HG03439 (cell line): Measurements from ENCODE around the gene KCNJ3.

Source experiments
- ATAC-seq: cut with Tn5 transposase; IDR thresholded peaks from one replicate; pipeline ENCODE4 v1.9.1; 2021; ENCODE audit warnings: mild to moderate bottlenecking, moderate library complexity; ENCODE audit not compliant: unreplicated experiment

The KCNJ3 gene

DNA sequence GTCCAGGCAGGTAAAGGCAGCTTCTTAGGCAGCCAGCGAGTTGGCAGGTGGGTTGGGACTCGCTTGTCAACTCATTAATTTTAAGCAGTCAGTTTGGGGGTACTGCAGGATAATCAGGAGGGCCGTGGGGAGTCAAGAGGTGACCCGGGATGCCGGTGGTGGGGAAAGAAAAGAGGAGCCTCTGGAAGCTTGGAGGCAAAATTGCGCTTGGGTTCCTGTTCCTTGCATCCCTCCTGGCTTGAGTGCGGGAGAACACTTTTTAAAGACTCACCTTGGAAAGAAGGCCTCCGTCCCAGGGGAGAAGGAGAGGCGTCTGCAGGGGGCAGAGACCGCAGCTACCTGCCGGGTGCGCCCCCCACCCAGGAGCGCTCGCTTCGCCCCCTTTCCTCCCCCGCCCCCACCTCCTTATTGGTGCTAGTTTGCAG lies at the start of gene KCNJ3:
TSS of gene KCNJ3 (plus strand) at position 400 of the 425 bp plus-strand sequence. CDS start 81 bp downstream, outside the sequence.
- no peak for ATAC-seq

DNA sequence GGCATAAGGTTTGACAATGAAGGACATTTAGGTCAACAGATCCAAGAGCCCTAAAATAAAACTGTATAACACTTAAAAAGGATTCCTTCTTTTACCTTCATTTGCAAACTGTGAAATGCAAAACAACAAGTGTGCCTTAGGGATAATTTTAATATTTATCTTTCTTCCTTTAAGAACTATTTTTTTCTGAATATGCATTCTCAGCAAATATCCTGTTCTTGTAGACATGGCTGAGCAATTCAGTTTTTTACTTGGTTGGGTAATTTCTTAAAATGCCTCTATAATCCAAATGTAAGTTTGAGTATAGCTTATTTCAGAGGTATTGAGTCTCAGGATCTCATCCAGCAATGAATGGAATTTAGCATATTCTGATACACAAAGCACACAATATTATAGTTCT lies 43.0 kb upstream of the KCNJ3 start:
- no peak for ATAC-seq

GRCh38 chr2:154658854-154659253 lies 39.6 kb upstream of the KCNJ3 start:
- no peak for ATAC-seq

- no peak for ATAC-seq
Observed at GRCh38 chr2:154664248-154664647, 34.2 kb upstream of the KCNJ3 start.

DNA sequence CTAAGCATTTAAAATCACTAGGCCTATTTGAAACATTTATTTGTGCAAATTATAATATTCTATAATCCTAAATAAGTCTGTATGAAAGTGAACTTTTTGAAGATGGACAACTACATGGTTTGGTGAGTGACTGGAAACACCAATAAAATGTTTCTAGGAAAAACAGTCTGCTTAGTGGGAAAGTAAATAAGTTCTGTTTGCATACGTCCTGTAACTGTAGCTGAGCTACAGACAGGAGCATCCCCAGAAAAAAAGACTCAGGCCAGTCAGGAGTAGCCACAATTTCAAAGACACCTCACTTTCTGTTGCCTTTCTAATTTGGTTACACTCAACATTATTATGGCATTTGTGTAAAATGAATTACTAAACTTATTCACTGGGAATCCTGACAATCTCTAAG lies 28.4 kb upstream of the KCNJ3 start:
- no peak for ATAC-seq

DNA sequence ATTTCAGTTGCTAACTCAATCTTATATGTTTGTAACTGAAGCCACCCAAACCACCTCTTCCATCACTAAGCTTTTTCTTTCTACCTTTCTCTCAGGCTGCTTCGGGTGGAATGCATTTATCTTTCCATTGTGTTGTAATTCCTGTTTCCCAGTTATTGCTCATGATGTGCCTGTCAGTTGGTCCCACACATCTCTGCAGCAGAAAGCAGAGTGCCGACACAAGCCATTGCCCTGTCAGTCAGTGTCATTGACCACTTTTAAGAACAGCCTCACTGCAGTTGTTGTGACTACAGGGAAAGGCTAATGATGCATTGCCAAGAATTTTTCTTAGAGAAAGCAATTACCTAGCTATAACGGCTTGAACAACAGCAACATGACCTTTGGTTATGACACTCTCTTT lies 24.8 kb upstream of the KCNJ3 start:
- no peak for ATAC-seq

DNA sequence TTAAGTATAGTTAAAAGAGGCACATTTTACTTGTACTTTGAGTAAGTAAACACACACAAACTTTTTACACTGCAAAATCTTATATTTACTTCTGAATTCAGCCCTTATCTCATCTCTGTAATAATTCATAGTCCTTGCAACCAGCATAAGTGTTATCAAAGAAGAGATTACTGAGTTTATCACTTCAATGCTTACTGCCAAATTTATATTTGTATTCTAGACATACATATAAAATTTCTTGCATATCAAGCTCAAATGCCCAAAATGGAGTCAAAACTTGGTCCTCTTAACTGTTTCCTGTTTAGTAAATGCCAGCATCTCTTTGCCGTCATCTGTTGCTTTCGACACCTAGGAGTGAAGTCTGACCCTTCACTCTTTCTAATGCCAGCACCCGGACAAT lies 21.1 kb upstream of the KCNJ3 start:
- ATAC-seq: no peak

DNA sequence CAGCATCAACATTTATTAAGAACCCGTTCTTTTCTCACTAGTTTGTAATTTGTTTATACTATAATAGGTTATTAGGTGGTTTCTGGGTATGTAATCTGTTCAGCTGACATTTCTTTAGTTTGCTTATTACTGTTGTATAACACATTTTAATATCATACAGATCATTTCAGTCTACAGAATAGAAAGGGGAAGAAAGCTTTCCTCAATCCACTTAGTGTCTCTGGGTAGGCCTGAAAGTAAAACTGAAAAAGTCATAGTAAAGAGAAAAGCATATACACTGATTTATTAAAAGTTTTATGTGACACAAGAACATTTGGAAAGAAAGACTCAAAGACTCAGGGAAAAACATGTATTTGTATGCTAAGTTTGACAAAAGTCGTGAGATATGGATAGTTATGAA lies 16.8 kb upstream of the KCNJ3 start:
- no peak for ATAC-seq

GRCh38 chr2:154686162-154686561 lies 12.3 kb upstream of the KCNJ3 start:
- ATAC-seq: no peak

GRCh38 chr2:154688373-154688772 lies 10.1 kb upstream of the KCNJ3 start:
- no peak for ATAC-seq

GRCh38 chr2:154689158-154689557 lies 9.3 kb upstream of the KCNJ3 start:
- ATAC-seq: no peak

GRCh38 chr2:154692927-154693326 lies 5.6 kb upstream of the KCNJ3 start:
- no peak for ATAC-seq

GRCh38 chr2:154693741-154694340 lies 4.7 kb upstream of the KCNJ3 start:
- no peak for ATAC-seq

GRCh38 chr2:154694881-154695280 lies 3.6 kb upstream of the KCNJ3 start:
- ATAC-seq: no peak

GRCh38 chr2:154696369-154696768 lies 2.1 kb upstream of the KCNJ3 start:
- no peak for ATAC-seq

DNA sequence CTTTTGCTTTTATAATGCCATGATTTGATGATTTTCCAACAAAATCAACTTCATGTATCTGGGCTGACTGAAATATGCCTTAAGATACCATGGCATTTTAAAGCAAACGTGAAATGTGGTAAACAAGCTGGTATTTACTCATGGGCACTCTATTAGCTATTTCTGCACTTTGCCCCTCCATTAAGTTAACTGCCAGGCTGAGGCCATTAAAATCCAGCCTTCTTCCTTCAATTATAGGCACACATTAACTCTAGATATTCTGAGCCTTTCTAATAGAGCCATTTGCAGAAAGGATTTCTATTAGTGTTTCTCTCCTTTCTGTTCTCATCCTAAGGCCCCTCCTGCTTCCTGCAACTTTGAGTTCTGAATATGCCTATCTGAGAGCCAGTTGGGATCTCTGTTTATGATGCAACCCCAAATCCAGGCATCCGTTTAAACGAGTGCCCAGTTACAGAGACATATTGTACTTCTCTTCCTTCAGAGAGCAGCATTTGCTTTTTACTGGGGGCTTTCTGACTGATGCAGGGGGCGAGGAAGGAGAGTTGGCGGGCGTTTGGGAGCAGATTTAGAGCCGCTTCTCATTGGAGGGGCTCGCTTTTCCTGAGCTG lies 1.6 kb upstream of the KCNJ3 start:
- ATAC-seq: no peak

DNA sequence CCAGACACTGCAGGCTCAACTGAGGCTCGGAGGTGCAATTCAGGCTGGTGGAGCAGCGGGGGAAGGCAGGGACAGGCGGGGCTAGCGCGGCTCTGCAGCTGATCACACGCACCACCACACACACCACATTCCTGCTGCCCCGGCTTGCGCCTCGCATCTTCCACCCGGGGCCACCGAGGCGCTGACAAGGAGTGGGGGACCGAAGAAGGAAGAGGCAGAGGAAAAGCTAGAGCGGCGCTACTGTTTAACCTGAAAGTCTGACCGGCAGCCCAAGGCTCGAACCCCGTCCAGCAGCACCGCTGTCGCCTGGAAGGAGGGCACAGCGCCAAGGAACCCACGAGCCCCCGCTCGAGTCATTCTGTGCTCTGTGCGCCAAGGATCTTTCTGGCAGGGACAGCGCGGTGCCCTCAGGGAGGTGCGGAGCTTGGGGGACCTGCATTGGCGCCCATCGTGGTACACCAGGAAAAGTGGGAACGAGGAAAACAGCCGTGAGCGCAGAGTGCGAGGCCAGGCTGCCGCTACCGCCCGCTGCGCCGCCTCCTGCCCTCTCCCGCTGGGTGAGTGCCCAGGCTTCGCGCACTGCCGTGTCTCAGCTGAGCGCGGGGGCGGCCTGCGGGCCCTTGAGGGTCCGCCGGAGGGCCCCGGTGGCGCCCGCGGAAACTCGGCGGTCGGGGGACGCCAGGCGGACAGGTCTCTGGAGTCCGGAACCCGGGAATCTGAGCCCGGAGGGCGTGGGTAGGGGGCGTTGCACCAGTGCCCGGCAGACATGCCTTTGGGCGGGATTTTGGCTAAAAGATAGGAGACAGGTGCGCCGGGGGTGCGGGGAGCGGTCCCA lies 860 bp upstream of the KCNJ3 start:
- no peak for ATAC-seq

DNA sequence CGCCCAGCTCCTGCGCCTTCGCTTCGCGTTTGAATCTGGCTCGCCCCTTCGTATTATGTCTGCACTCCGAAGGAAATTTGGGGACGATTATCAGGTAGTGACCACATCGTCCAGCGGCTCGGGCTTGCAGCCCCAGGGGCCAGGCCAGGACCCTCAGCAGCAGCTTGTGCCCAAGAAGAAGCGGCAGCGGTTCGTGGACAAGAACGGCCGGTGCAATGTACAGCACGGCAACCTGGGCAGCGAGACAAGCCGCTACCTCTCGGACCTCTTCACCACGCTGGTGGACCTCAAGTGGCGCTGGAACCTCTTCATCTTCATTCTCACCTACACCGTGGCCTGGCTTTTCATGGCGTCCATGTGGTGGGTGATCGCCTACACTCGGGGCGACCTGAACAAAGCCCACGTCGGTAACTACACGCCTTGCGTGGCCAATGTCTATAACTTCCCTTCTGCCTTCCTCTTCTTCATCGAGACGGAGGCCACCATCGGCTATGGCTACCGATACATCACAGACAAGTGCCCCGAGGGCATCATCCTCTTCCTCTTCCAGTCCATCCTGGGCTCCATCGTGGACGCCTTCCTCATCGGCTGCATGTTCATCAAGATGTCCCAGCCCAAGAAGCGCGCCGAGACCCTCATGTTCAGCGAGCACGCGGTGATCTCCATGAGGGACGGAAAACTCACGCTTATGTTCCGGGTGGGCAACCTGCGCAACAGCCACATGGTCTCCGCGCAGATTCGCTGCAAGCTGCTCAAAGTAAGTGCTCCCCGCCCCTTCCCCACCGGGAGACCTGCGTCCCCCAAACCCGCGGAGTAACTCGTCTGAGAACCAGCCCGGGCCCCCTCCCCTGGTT lies 453 bp downstream of the KCNJ3 start:
- no peak for ATAC-seq

GRCh38 chr2:154699575-154699930 lies 1.1 kb downstream of the KCNJ3 start:
- no peak for ATAC-seq

DNA sequence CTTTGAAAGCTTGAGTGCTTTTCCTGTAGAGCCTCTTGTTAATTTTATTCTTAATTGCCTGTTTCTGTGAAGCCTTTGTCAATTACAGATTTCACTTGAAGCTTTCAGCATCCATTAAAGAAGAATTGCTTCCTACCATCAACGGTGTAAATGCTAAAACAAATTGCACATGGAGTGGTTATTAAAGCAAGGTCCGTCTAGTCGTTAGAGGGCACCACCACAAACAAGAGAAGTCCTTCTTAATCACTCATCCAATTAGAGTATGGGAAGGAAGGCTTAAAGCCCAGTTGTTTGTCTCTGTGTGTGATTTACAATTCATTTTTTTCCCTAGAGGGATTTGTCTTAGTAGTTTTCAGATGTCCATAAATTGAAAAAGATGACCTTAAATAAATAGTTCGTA lies 1.6 kb downstream of the KCNJ3 start:
- no peak for ATAC-seq

DNA sequence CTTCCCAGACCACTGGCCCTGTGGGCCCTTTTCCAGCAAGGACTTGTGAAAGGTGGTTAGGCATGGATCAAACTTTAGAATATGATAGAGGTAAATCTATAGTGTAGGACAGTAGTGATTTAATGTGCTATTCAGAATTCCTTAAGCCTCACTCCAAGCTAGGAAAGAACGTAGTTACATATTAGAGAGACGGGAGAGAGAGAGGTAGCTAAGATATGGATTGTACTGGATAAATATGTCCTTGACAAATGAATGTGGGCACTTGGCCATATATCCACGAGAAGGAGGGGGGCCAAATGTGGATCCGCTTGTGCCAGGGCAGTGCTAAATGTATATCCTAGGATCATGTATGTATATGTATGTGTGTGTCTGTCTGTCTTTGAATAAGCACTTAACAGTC lies 6.5 kb downstream of the KCNJ3 start:
- ATAC-seq: no peak
